Astrocyte (in vitro differentiated cells and primary cell): ENCODE data around the gene SLC2A13.

Source experiments
- EZH2 ChIP-seq: IDR thresholded peaks from 2 replicates; pipeline ENCODE4 v1.6.1; 2012; ENCODE audit warnings: mild to moderate bottlenecking, low read length, inconsistent platforms; ENCODE audit not compliant: insufficient read depth
- TF ChIP-seq, protein P1 (sequence below): IDR thresholded peaks from 2 replicates; pipeline ENCODE4 v1.5.1; 2011; ENCODE audit warnings: low read depth, mild to moderate bottlenecking, inconsistent platforms, low read length, moderate library complexity; ENCODE audit not compliant: insufficient read depth

DNA sequence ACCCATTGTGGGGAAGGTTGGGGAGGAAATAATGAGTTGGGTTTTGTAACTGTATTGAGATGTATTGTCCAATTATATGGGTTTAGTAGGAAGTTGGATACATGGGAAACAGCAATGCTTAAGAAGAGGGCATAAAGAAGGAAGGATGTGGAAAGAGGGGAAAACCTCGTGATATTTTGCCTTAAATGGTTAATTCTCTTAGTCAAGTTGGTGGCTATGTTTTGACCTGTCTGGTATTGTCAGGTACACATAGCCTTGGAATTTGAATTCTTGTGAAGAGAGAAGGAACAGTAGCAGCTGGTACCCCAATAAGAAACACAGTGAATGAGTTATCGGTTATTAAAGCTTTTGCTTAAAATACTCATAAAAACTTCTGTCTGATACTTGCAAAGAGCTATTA is 32.6 kb upstream of the SLC2A13 start:
- TF ChIP-seq, protein P1, sequence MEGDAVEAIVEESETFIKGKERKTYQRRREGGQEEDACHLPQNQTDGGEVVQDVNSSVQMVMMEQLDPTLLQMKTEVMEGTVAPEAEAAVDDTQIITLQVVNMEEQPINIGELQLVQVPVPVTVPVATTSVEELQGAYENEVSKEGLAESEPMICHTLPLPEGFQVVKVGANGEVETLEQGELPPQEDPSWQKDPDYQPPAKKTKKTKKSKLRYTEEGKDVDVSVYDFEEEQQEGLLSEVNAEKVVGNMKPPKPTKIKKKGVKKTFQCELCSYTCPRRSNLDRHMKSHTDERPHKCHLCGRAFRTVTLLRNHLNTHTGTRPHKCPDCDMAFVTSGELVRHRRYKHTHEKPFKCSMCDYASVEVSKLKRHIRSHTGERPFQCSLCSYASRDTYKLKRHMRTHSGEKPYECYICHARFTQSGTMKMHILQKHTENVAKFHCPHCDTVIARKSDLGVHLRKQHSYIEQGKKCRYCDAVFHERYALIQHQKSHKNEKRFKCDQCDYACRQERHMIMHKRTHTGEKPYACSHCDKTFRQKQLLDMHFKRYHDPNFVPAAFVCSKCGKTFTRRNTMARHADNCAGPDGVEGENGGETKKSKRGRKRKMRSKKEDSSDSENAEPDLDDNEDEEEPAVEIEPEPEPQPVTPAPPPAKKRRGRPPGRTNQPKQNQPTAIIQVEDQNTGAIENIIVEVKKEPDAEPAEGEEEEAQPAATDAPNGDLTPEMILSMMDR = no peak
- TF ChIP-seq EZH2 = no peak
